WTC11 (cell line): Measurements from ENCODE around the gene GART.

ENCODE experiments used
- ATF1 ChIP-seq: sonication (generic); formaldehyde crosslinking; IDR thresholded peaks from 2 replicates; pipeline ENCODE4 v1.8.1; 2023; ENCODE audit warnings: mild to moderate bottlenecking, moderate library complexity, missing genetic modification reagents
- CBFB ChIP-seq: sonication (generic); formaldehyde crosslinking; IDR thresholded peaks from 2 replicates; pipeline ENCODE4 v1.8.1; 2022; ENCODE audit warnings: mild to moderate bottlenecking, low read depth, missing genetic modification reagents
- CTCF ChIP-seq: fragments of 200-600 bp; IDR thresholded peaks from 2 replicates; pipeline ENCODE4 v1.8.0; 2022; ENCODE audit warnings: antibody characterized with exemption
- FOXP4 ChIP-seq: sonication (generic); formaldehyde crosslinking; IDR thresholded peaks from 2 replicates; pipeline ENCODE4 v1.8.0; 2022; ENCODE audit warnings: mild to moderate bottlenecking, missing genetic modification reagents
- NFYB ChIP-seq: sonication (generic); formaldehyde crosslinking; conservative IDR thresholded peaks from 2 replicates; pipeline ENCODE4 v1.8.0; 2022; ENCODE audit warnings: low read depth, missing genetic modification reagents
- RORB ChIP-seq: fragments of 250-450 bp; sonication (Bioruptor Pico); IDR thresholded peaks from 2 replicates; pipeline ENCODE4 v1.9.0; 2021; ENCODE audit warnings: mild to moderate bottlenecking
- TEAD1 ChIP-seq: sonication (generic); formaldehyde crosslinking; IDR thresholded peaks from 2 replicates; pipeline ENCODE4 v1.8.0; 2022; ENCODE audit warnings: mild to moderate bottlenecking, missing genetic modification reagents
- USF2 ChIP-seq: sonication (generic); formaldehyde crosslinking; IDR thresholded peaks from 2 replicates; pipeline ENCODE4 v1.8.1; 2023; ENCODE audit warnings: mild to moderate bottlenecking, missing genetic modification reagents, moderate library complexity
- ZNF232 ChIP-seq: sonication (generic); formaldehyde crosslinking; IDR thresholded peaks from 2 replicates; pipeline ENCODE4 v1.8.0; 2022; ENCODE audit warnings: mild to moderate bottlenecking, missing genetic modification reagents
- ZSCAN18 ChIP-seq: fragments of 250-450 bp; sonication (Bioruptor Pico); IDR thresholded peaks from 2 replicates; pipeline ENCODE4 v2.1.2; 2022; ENCODE audit warnings: mild to moderate bottlenecking, moderate library complexity

GRCh38 chr21:33512481-33512880 is 29.4 kb downstream of the GART start:
- TF ChIP-seq ZNF232 (CRISPR knock-in tag) (no peak), CTCF (no peak), TEAD1 (CRISPR knock-in tag) (no peak), USF2 (CRISPR knock-in tag) (no peak), FOXP4 (no peak), NFYB (CRISPR knock-in tag) (no peak), ATF1 (CRISPR knock-in tag) (no peak), ZSCAN18 (CRISPR knock-in tag) (no peak), RORB (CRISPR knock-in tag) (no peak), CBFB (CRISPR knock-in tag) (no peak)
